ENCODE measurements around the gene TAMALIN.

The TAMALIN gene

DNA sequence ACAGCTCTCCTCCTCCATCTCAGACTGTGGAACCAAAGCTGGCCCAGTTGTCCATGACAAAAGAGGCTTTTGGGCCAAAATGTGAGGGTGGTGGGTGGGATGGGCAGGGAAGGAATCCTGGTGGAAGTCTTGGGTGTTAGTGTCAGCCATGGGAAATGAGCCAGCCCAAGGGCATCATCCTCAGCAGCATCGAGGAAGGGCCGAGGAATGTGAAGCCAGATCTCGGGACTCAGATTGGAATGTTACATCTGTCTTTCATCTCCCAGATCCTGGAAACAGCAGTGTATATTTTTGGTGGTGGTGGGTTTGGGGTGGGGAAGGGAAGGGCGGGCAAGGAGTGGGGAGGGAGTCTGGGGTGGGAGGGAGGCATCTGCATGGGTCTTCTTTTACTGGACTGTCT lies 11.8 kb upstream of the TAMALIN start:
- no peak for DNase-seq (ENCODE audit: low read depth)
- TF ChIP-seq, protein P1, sequence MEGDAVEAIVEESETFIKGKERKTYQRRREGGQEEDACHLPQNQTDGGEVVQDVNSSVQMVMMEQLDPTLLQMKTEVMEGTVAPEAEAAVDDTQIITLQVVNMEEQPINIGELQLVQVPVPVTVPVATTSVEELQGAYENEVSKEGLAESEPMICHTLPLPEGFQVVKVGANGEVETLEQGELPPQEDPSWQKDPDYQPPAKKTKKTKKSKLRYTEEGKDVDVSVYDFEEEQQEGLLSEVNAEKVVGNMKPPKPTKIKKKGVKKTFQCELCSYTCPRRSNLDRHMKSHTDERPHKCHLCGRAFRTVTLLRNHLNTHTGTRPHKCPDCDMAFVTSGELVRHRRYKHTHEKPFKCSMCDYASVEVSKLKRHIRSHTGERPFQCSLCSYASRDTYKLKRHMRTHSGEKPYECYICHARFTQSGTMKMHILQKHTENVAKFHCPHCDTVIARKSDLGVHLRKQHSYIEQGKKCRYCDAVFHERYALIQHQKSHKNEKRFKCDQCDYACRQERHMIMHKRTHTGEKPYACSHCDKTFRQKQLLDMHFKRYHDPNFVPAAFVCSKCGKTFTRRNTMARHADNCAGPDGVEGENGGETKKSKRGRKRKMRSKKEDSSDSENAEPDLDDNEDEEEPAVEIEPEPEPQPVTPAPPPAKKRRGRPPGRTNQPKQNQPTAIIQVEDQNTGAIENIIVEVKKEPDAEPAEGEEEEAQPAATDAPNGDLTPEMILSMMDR (conservative IDR thresholded peaks at IDR 0.05; ENCODE audit: low read depth, low read length) = no peak
- H3K4me3 ChIP-seq (ENCODE audit: low read depth, low read length) = no peak overlapping the region

DNA sequence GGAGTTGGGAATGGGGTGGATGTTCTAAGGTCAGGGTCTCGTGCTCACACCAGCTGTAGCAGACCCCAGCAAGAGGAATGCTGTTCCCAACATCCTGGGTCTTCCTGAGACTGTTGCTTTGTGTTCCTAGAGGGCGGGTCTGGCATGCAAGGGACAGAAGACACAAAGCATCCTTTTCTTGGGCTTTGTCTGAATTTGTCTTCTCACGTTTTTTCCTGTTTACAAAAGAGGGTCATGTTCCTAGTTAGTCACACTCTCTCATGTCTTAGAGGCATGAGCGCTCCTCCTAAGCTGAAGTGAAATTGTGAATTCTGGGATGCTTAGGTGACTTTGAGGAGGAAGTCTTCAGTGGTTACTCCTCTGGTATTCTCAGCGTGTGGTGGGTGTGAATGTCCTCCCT lies 9.6 kb upstream of the TAMALIN start:
- TF ChIP-seq, protein P1 (conservative IDR thresholded peaks at IDR 0.05; ENCODE audit: low read depth, low read length) = no peak
- H3K4me3 ChIP-seq (ENCODE audit: low read depth, low read length) = no peak overlapping the region
- DNase-seq (ENCODE audit: low read depth) = no peak

DNA sequence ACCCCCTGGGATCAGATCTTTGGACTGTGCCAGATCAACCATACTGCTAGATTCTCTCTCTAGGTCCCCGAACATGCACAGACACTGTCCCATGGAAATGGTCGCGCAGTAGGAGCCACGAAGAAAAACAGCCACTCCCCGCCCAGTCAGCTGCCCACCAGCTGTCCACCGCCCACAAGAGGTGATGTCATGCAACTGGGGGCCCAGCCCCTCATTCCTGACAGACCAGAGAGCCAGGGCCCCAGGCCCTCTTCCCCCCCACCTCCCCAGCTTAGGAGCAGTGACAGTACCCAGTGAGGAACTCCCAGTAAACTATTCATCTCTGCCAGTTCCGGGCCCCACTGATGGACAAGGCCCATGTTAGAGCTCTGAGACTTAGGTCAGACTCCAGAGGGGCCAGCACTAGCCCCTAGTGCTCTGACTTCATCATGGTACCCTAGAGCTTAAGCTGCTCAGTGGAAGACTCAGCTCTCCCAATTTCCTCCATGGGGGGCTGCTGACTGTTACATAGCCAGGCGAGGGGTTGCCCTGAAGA lies 3.7 kb upstream of the TAMALIN start:
- H3K4me3 ChIP-seq (ENCODE audit: low read depth, low read length) = no peak overlapping the region
- TF ChIP-seq, protein P1 (conservative IDR thresholded peaks at IDR 0.05; ENCODE audit: low read depth, low read length) = no peak
- no peak for DNase-seq (ENCODE audit: low read depth)

DNA sequence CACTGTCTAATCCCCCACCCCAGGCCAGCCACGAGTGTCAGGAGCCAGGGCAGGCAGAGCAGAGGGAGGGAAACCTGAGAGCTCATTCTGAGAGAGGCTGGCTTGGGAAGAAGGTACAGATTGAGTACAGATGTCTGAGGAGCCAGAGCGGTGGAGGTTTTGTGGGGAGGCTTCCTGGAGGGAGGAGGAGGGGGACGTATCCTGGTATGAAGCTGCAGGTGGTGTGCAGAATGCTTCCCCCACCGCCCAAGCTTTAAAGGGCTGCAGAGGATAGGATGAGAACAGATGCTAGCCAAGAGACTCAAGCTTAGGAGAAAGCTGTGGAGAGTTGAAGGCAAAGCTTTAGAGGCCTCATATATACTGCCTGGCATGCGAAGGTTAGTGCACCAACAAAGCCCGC lies 3.2 kb upstream of the TAMALIN start:
- no peak overlapping the region for H3K4me3 ChIP-seq (ENCODE audit: low read depth, low read length)
- TF ChIP-seq, protein P1 (conservative IDR thresholded peaks at IDR 0.05; ENCODE audit: low read depth, low read length) = no peak
- DNase-seq (ENCODE audit: low read depth) = no peak

DNA sequence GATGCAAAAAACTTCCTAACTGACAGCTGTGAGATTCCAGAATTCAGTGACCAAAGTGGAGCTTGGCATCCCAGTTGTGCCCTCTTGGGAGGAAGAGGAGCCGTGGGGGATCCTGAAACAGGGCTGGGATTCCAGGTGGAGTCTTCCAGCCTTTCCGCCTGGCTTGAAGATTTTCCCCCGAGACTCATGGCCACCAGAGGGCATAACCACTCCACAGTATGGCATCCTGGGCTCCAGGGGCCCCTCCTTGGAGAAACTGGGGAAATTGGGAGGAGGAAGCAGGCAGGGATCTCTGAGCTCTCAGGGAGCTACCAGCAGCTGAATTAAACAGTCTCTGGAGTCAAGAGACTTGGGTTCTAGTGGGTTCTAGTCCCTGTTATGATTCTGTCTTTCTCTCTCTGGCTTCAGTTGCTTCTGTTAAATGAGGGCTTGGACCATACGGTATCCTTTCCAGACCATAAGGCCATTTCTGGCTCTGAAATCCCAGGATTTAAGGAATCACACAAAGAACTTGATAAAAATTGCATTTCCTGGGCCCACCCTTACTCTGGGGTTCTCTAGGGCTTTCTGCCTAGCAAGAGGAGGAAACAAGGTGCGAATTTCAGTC lies 2.6 kb upstream of the TAMALIN start:
- no peak overlapping the region for H3K4me3 ChIP-seq (ENCODE audit: low read depth, low read length)
- peak; percentile 66 for DNase-seq (ENCODE audit: low read depth)
- TF ChIP-seq, protein P1 (conservative IDR thresholded peaks at IDR 0.05; ENCODE audit: low read depth, low read length) = peak; percentile 85

DNA sequence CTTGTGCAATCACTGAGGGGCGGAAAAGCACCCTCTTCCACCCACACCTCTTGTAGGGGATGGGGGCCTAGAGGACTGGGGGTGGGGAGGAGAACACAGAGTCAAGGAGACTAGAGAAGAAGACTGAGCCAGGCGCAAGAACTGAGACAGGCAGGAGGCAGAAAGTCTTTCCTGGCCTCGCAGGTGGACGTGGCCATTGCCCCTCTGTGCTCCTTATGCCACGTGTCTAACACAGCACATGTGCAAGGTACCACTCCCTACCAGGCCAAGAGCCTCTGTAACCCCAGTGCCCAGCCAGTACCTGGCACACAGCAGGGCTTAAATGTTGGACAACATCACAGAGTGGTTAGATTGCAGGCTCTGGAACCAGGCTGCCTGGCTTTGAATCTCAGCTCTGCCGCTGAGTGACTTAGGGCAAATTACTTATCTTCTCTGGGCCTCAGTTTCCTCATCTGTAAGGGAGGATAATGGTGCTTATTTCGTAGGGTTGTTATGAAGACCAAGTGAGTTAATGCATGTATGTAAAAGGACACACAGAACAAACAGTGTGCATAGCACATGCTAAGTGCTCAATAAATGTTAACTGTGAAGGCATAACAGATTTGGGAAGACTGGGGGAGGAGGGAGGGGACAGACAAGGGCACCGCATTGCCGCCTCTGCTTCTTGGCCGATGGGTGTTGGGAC lies 1.4 kb upstream of the TAMALIN start:
- H3K4me3 ChIP-seq (ENCODE audit: low read depth, low read length) = no peak overlapping the region
- no peak for DNase-seq (ENCODE audit: low read depth)
- TF ChIP-seq, protein P1 (conservative IDR thresholded peaks at IDR 0.05; ENCODE audit: low read depth, low read length) = no peak
